NK-92 treated with Interleukin-12 subunit alpha and Interleukin-12 subunit beta, amount 100 ng/mL, for 24 hours (cell line): ENCODE measurements around the gene CDA.

Experiments
- DNase-seq: peaks from one replicate; lab custom pipeline; 2025; lab: John Stamatoyannopoulos, UW

The CDA gene

DNA sequence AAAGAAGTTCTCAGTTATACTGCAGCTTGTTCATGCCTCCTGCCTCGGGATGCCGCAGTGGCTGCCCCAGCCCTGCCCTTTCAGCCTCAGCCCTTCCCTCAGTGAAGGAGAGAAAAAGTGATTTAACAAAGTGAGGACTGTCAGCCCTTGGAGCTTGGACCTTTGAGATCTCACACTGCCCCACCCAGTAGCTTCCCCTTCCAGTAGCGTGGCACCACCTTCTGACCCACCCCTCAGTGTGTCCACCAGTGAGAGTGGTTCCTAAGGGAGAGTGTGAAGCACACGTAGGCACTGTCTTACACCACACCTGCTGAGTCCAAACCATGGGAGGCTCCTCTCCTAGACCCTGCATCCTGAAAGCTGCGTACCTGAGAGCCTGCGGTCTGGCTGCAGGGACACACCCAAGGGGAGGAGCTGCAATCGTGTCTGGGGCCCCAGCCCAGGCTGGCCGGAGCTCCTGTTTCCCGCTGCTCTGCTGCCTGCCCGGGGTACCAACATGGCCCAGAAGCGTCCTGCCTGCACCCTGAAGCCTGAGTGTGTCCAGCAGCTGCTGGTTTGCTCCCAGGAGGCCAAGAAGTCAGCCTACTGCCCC lies at the start of gene CDA:
Gene CDA (plus strand): TSS at position 464 of the 592 bp plus-strand sequence. CDS start 33 bp downstream, at position 497.
- no peak for DNase-seq

DNA sequence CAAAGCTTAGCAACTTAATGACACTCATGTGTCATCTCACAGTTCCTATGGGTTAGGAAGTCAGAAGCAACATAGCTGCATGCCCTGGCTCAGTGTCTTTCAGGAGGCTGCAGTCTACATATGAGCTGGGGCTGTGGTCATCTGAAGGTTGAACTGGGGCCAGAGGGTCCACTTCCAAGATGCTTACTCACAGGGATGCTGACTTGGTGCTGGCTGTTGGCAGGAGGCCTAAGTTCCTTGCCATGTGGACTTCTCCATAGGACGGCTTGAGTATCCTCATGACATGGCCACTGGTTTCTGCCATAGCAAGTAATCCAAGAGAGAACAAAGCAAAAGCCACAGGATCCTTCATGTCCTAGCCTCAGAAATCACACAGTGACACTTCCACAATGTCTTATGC lies 48.6 kb upstream of the CDA start:
- no peak for DNase-seq

DNA sequence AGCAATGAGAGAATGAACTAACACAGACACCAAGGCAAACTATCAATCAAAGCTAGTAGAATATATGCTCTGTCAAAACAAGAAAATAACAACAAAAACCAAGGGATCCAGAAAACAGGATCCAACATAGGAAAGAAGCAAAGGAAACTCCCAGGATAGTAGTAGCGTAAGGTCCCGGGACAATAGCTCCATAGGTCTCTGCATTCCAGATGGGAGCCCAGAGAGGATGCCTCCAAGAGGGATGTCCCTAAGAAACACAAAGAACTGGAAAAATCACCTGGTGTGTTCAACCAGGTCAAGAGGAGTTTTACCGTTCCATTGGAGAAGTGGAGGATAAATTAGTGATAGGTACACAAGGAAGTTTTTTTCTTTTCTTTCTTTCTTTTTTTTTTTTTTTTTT lies 42.3 kb upstream of the CDA start:
- DNase-seq = no peak

GRCh38 chr1:20551161-20551560 lies 37.7 kb upstream of the CDA start:
- no peak for DNase-seq

DNA sequence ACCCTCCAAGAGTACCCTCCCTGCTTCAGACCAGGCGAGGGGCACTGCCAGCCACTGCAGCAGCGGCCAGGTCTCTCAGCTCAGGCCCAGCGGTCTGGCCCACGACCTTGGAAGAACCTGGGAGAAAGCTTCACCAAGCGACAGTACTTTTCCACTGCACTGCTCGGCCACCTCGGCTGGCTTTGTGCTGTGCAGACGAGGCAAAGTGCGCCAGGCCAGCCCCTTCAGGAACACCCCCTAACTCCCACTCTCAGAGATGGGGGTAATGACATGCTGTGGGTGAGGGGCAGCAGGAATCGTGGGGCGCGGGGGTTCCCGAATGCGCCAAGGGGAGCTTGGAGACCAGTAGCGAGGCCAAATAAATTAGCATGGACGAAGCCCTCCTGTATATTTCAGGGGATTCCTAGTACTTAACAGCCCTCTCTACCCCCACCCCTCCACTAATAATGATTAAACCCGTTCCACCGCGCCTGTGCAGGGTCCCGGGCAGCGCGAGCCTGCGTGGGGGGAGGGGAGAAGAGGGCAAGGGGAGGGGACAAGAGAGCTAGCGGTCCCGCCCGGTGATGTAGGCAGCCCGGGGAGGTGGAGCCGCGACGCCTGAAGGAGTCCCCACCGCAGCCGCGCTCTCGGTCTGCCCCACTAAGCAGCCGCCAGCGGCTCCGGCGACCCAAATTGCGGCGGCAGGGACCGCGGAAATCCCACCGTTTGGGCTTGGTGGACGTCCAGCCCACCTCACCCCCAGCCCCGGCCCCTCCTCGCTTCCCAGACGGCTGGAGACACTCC lies 36.8 kb upstream of the CDA start, which contains the start of gene FAM43B:
Gene FAM43B (plus strand): TSS at position 629 of the 783 bp plus-strand sequence. CDS start 401 bp downstream, outside the sequence.
- DNase-seq = no peak

GRCh38 chr1:20552728-20553445 lies 36.0 kb upstream of the CDA start:
- DNase-seq = no peak

GRCh38 chr1:20555025-20555757 lies 33.7 kb upstream of the CDA start:
- DNase-seq = no peak

DNA sequence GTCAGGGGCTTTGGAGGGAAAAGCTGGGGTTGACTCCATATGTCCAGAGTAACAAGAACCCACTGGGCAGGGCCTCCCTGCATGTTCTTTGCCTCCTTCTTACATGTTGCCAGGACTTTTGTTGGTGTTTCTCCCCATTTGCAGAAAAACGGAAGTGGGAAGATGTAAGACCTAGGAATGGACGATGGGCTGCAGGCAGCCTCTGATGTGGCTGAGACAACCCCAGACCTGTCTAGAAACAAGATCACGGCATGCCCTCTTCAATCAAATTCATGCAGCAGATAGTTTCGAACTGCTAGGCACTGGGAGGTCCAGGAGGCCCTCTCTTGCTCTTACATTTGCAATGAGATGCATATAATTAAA lies 33.2 kb upstream of the CDA start:
- DNase-seq = no peak

GRCh38 chr1:20558191-20558590 lies 30.7 kb upstream of the CDA start:
- no peak for DNase-seq

DNA sequence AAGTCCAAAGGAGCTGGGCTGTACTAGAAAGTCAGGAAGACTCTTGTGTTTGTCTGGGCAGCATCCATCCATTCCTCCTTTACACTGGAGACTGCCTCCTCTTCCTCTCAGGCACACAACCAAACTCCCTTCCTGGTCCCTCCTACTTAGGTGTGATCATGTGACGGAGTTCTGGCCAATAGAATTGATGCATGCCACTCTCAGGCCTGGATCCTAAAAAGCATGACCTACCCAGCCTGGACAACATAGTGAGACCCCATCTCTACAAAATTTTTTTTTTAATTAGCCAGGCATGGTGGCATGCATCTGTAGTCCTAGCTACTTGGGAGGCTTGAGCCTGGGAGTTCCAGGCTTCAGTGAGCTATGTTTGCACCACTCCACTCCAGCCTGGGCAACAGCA lies 27.9 kb upstream of the CDA start:
- DNase-seq = no peak

DNA sequence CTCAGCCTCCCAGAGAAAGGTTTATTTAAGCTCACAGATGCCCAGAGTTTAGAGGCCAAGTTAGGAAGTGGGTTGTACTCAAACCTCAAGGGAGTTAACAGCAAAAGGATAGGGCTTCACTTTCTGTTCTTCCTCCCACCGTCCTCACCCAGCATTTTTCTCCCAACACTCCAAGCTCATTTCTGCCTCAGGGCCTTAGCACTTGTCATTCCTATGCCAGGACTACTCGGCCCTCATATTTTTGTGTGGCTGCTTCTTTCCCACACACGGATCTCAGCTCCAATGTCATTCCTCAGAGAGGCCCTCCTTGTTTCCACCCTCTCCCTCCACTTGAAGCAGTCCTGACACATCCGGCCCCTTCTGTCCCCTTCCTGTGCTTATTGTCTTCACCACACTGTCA lies 23.7 kb upstream of the CDA start:
- no peak for DNase-seq

DNA sequence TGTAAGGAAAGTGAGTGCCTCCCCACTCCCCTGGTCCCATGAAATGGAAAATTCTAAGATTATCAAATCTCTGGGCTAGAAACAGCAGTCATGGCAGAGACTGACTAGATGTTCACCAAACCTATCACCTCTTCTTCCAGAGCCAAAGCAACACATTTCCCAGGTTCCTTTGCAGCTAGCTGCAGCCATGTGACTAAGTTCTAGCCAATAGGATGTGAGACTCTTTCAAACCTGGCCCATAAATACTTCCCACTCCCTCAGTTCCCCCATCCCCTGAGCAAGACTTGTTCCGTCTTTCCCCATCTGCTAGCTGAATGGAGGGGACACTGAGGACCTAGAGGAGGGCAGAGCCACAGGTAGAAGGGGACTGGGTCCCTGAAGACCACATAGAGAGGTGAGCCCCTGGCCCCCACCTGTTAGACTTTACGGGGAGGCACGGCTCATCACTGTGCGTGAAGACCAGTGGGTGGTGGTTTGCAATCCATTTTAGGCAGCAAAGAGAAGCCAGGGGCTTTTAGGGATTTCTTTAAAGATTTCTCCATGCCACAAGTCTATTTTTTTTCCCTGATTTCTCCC lies 19.3 kb upstream of the CDA start:
- DNase-seq = no peak

GRCh38 chr1:20571427-20571826 lies 17.5 kb upstream of the CDA start:
- no peak for DNase-seq

GRCh38 chr1:20573987-20574386 lies 14.9 kb upstream of the CDA start:
- DNase-seq = no peak

- peak; percentile 30 for DNase-seq
Observed at GRCh38 chr1:20574686-20575540, 14.0 kb upstream of the CDA start.

DNA sequence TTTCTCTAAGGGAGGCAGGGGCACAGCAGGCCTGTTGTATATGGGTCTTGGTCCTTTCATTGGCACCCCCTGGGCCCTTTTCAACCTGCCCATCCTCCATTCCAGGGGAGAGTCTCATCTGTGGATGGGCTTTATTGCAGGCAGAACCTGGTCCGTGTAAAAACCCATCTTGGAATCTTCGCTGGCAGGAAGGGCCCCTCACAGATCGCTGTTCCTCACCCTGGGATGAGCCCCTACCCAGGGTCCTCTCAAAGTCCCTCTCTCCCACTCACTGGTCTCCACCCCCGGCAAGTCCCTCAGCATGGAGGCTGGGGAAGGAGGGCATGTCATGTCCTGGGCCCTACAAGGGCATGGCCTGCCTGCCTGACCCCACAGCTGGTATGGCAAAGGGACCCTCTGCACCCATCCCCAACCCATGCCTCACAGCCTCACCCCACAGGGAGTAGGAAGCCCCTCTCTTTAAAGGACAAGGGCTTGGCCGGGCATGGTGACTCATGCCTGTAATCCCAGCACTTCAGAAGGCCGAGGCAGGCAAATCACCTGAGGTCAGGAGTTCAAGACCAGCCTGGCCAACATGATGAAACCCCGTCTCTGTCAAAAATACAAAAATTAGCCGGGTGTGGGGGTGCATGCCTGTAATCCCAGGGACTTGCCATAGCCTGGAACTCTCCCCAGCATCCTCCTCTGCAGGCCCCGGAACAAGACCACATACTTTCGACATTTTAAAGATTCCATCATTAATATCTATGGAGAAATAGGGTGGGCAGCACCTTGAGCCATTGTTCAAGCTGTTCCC lies 13.2 kb upstream of the CDA start:
- no peak for DNase-seq

GRCh38 chr1:20578062-20578461 lies 10.8 kb upstream of the CDA start:
- no peak for DNase-seq

GRCh38 chr1:20578721-20579395 lies 10.0 kb upstream of the CDA start:
- no peak for DNase-seq

DNA sequence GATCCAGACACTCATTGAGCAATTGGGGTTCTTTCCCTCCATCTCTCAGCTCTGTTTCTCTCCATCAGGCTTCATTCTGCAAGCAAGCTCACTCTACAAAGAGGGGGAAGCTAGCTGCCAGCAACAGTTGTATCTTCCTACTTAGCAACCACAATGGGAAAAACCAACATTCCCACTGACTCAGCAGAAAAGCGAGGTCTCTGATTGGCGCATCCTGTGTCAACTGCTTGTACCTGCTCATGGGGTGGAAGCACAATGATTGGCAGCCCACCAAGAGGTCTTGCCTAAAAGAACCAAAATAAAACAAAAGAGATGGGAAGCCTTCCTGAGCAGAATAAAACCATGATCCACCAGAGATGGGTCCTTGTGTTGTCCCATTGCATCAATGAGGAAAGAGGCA lies 4.0 kb upstream of the CDA start:
- no peak for DNase-seq
